ENCODE measurements around the gene INTS3. TPM values are rescaled to one million over a fixed set of nuclear protein-coding genes. Genes with fewer than 3 reads are reported as not detected.
A peak's percentile ranks its signal among the peaks of the same experiment; 100 is the strongest.

INTS3 gene, protein sequence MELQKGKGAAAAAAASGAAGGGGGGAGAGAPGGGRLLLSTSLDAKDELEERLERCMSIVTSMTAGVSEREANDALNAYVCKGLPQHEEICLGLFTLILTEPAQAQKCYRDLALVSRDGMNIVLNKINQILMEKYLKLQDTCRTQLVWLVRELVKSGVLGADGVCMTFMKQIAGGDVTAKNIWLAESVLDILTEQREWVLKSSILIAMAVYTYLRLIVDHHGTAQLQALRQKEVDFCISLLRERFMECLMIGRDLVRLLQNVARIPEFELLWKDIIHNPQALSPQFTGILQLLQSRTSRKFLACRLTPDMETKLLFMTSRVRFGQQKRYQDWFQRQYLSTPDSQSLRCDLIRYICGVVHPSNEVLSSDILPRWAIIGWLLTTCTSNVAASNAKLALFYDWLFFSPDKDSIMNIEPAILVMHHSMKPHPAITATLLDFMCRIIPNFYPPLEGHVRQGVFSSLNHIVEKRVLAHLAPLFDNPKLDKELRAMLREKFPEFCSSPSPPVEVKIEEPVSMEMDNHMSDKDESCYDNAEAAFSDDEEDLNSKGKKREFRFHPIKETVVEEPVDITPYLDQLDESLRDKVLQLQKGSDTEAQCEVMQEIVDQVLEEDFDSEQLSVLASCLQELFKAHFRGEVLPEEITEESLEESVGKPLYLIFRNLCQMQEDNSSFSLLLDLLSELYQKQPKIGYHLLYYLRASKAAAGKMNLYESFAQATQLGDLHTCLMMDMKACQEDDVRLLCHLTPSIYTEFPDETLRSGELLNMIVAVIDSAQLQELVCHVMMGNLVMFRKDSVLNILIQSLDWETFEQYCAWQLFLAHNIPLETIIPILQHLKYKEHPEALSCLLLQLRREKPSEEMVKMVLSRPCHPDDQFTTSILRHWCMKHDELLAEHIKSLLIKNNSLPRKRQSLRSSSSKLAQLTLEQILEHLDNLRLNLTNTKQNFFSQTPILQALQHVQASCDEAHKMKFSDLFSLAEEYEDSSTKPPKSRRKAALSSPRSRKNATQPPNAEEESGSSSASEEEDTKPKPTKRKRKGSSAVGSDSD
- polyA plus RNA-seq = 10 to 100 TPM; 14.9 to 52.6 (median 22.6) TPM
- long read RNA-seq, donor 1 = 0 reads
- long read RNA-seq, donor 2, full-length matches to known transcripts = 3 of 3 reads
- long read RNA-seq, donor 2, partial matches to known transcripts = 0 of 3 reads
- long read RNA-seq, donor 2, other reads (novel, unspliced or antisense) = 0 of 3 reads
- long read RNA-seq, donor 3, partial matches to known transcripts = 5 of 5 reads
- long read RNA-seq, donor 3, other reads (novel, unspliced or antisense) = 0 of 5 reads
- long read RNA-seq, donor 4 = 0 reads
- long read RNA-seq, donor 5 = 0 reads
- long read RNA-seq, donor 6, full-length matches to known transcripts = 2 of 7 reads
- long read RNA-seq, donor 6, partial matches to known transcripts = 5 of 7 reads
- long read RNA-seq, donor 6, other reads (novel, unspliced or antisense) = 0 of 7 reads
- long read RNA-seq, donor 7 = 0 reads
- long read RNA-seq, donor 8 = 0 reads
- long read RNA-seq, donor 9 = 0 reads
- long read RNA-seq, donor 10, partial matches to known transcripts = 21 of 23 reads
- long read RNA-seq, donor 10, other reads (novel, unspliced or antisense) = 0 of 23 reads

DNA sequence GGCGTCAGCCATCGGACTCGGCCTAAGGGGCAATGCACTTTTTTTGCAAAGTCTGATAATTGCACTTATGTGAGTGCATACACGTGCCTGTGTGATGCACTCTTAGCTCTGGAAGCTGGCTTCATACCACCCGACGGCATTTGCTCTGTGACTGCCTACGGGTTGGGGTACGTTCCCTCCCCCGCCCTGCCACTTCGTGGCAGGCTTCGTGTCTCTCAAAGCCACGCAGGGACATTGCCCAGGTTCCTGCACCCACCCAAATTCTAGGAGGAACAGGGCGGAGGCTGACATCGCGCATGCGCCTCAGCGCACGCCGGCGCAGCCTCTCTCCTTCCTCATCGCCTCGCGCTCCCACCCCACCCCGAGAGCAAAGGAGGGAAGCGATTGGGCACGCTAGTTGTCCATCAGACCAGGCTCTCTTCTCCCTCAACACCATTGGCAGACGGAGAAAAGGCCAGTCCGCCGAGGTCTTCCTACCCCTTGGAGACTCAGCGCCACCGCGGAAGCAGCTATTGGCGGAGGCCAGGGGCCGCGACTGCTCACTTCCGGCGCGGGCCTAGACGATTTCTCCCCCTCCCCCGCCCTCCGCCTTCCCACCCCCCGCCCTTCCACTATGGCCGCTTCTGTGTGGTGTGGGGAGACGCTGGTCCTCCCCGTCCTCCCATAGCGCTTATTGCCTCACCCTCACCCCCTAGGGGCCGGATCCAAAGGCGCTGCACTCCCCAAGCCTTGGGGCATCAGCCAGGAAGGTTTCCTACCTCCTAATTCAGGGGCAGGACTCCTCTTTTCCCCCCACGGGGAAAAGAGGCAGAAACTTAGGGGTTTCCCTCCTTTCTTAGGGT is at the start of gene INTS3:
Gene INTS3, plus strand, starts transcription at position 588 of the 842 bp plus-strand sequence. CDS start 585 bp downstream, outside the sequence.
- WGBS, 3 donors = 0 to 1% (median 1%) methylated on average over 41 to 49 of the region's 49 CpGs
- DNase-seq = peak; percentile 100
- Histone ChIP-seq H3K4me3 (ENCODE audit: low read depth in 1 of 3, low read length in 3 of 3) (peak within 1 kb of the TSS; percentile 74 to 96 (median 82)), H3K9me3 (ENCODE audit: control insufficient read depth in 2 of 2, insufficient read depth in 1 of 2, low read depth in 1 of 2, low read length in 1 of 2) (no peaks in the 10 kb centered on the region), H3K4me1 (ENCODE audit: control insufficient read depth in 3 of 3, insufficient read depth in 2 of 3, low read depth in 1 of 3, low read length in 2 of 3) (peaks cover 0 to 12% (median 0%) of the 10 kb centered on the region in 3 donors), H3K27me3 (ENCODE audit: control insufficient read depth in 3 of 3, insufficient read depth in 3 of 3, low read length in 3 of 3) (no peaks in the 10 kb centered on the region), H3K36me3 (ENCODE audit: control insufficient read depth in 3 of 3, insufficient read depth in 2 of 3, low read depth in 1 of 3, low read length in 3 of 3) (peaks cover 0 to 4% (median 0%) of the 10 kb centered on the region in 3 donors), H3K27ac (ENCODE audit: low read depth in 1 of 3, low read length in 2 of 3) (peak within 1 kb of the TSS; percentile 94 to 98 (median 97))
- no peak for FAIRE-seq

DNA sequence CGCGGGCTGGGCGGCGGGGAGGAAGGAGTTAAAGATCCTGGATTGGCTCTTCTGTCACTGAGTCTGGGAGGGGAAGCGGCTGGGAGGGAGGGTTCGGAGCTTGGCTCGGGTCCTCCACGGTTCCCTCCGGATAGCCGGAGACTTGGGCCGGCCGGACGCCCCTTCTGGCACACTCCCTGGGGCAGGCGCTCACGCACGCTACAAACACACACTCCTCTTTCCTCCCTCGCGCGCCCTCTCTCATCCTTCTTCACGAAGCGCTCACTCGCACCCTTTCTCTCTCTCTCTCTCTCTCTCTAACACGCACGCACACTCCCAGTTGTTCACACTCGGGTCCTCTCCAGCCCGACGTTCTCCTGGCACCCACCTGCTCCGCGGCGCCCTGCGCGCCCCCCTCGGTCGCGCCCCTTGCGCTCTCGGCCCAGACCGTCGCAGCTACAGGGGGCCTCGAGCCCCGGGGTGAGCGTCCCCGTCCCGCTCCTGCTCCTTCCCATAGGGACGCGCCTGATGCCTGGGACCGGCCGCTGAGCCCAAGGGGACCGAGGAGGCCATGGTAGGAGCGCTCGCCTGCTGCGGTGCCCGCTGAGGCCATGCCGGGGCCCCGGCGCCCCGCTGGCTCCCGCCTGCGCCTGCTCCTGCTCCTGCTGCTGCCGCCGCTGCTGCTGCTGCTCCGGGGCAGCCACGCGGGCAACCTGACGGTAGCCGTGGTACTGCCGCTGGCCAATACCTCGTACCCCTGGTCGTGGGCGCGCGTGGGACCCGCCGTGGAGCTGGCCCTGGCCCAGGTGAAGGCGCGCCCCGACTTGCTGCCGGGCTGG is 49.1 kb upstream of the INTS3 start, which contains the start of gene NPR1:
Gene NPR1, plus strand, starts transcription at position 170 of the 818 bp plus-strand sequence. Its CDS starts 421 bp downstream, at position 591.
- 1% methylated on average over 59 to 78 of the region's 78 CpGs for WGBS, 3 donors
- peak within 1 kb of the TSS; percentile 21 to 47 (median 38) for H3K4me3 ChIP-seq (ENCODE audit: low read depth in 1 of 3, low read length in 3 of 3)

DNA sequence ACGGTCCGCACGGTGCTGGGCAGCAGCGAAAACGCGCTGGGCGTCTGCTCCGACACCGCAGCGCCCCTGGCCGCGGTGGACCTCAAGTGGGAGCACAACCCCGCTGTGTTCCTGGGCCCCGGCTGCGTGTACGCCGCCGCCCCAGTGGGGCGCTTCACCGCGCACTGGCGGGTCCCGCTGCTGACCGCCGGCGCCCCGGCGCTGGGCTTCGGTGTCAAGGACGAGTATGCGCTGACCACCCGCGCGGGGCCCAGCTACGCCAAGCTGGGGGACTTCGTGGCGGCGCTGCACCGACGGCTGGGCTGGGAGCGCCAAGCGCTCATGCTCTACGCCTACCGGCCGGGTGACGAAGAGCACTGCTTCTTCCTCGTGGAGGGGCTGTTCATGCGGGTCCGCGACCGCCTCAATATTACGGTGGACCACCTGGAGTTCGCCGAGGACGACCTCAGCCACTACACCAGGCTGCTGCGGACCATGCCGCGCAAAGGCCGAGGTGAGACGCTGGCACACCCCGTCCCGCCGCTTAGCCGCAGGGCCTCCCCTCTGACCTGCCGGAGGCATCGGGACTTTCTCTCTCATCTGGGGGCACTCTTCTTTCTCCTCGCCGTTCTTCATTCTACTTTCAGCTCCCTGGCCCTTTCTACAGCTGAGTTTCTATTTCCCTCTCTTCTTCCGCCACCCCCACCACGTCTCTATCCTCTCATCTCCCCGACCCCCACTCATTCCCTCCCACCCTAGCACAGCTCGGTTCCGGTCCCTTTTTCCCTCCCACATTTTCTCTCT is 48.3 kb upstream of the INTS3 start:
- H3K4me3 ChIP-seq (ENCODE audit: low read depth in 1 of 3, low read length in 3 of 3) = peak overlapping the region; percentile 19 to 47 (median 38)
- H3K4me1 ChIP-seq (ENCODE audit: control insufficient read depth in 3 of 3, insufficient read depth in 2 of 3, low read depth in 1 of 3, low read length in 2 of 3) = peaks cover 0 to 13% (median 3%) of the 10 kb centered on the region in 3 donors
- 1 to 2% (median 2%) methylated on average over 67 to 73 of the region's 73 CpGs for WGBS, 3 donors
- no peak for FAIRE-seq
- H3K36me3 ChIP-seq (ENCODE audit: control insufficient read depth in 3 of 3, insufficient read depth in 2 of 3, low read depth in 1 of 3, low read length in 3 of 3) = no peaks in the 10 kb centered on the region
- H3K9me3 ChIP-seq (ENCODE audit: control insufficient read depth in 2 of 2, insufficient read depth in 1 of 2, low read depth in 1 of 2, low read length in 1 of 2) = no peaks in the 10 kb centered on the region
- peaks cover 4 to 43% (median 6%) of the 10 kb centered on the region in 3 donors for H3K27me3 ChIP-seq (ENCODE audit: control insufficient read depth in 3 of 3, insufficient read depth in 3 of 3, low read length in 3 of 3)
- H3K27ac ChIP-seq (ENCODE audit: low read depth in 1 of 3, low read length in 2 of 3) = no peak overlapping the region
- peak in 1 of 2 donors; percentile 56 for DNase-seq

More for the DNA sequence above, 49.1 kb upstream of the INTS3 start, which contains the start of gene NPR1:
- Histone ChIP-seq H3K27me3 (ENCODE audit: control insufficient read depth in 3 of 3, insufficient read depth in 3 of 3, low read length in 3 of 3) (peaks cover 4 to 43% (median 6%) of the 10 kb centered on the region in 3 donors), H3K9me3 (ENCODE audit: control insufficient read depth in 2 of 2, insufficient read depth in 1 of 2, low read depth in 1 of 2, low read length in 1 of 2) (no peaks in the 10 kb centered on the region), H3K27ac (ENCODE audit: low read depth in 1 of 3, low read length in 2 of 3) (peak within 1 kb of the TSS in 1 of 3 donors; percentile 5), H3K36me3 (ENCODE audit: control insufficient read depth in 3 of 3, insufficient read depth in 2 of 3, low read depth in 1 of 3, low read length in 3 of 3) (no peaks in the 10 kb centered on the region), H3K4me1 (ENCODE audit: control insufficient read depth in 3 of 3, insufficient read depth in 2 of 3, low read depth in 1 of 3, low read length in 2 of 3) (peaks cover 0 to 13% (median 3%) of the 10 kb centered on the region in 3 donors)
- FAIRE-seq (no peak), DNase-seq (peak in 1 of 2 donors; percentile 48)

DNA sequence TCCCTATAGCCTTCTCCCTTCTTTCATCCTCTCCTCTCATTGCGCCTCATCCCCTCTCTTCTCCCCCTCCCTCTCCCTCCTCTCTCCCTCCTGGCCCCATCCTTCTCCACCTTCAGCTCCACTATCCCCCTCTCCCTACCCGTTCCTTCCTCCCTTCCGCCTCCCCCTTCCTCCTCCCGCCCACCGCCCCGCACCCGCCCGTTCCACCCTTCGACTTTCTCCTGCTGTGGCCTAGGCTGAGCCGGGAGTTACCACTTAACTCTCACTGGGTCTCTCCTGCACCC is 47.8 kb upstream of the INTS3 start:
- H3K4me1 ChIP-seq (ENCODE audit: control insufficient read depth in 3 of 3, insufficient read depth in 2 of 3, low read depth in 1 of 3, low read length in 2 of 3) = peaks cover 0 to 18% (median 3%) of the 10 kb centered on the region in 3 donors
- no peak overlapping the region for H3K27ac ChIP-seq (ENCODE audit: low read depth in 1 of 3, low read length in 2 of 3)
- no peaks in the 10 kb centered on the region for H3K9me3 ChIP-seq (ENCODE audit: control insufficient read depth in 2 of 2, insufficient read depth in 1 of 2, low read depth in 1 of 2, low read length in 1 of 2)
- H3K27me3 ChIP-seq (ENCODE audit: control insufficient read depth in 3 of 3, insufficient read depth in 3 of 3, low read length in 3 of 3) = peaks cover 4 to 43% (median 6%) of the 10 kb centered on the region in 3 donors
- FAIRE-seq = no peak
- 18 to 29% (median 21%) methylated on average over 10 of the region's 10 CpGs for WGBS, 3 donors
- H3K36me3 ChIP-seq (ENCODE audit: control insufficient read depth in 3 of 3, insufficient read depth in 2 of 3, low read depth in 1 of 3, low read length in 3 of 3) = no peaks in the 10 kb centered on the region
- peak overlapping the region in 1 of 3 donors; percentile 21 for H3K4me3 ChIP-seq (ENCODE audit: low read depth in 1 of 3, low read length in 3 of 3)
- DNase-seq = no peak

DNA sequence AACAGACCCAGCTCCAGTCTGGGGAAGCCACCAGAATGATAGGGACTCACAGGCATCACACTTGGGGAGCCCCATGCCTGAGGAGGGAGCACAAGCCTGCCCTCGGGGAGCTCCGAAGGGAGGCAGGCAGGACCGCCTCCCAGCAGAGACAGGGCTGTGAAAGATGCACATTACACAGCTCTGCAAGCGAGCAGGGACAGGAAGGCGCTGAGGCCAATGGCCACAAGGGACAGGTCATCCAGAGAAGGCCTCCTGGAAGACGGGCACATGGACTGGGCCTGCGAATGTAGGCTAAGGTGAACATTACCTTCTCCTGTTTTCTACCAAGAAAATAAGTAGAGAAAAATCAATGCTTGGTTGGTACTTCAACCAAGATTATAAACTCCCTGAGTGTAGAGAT is 45.1 kb upstream of the INTS3 start:
- DNase-seq (no peak), FAIRE-seq (no peak)
- 88 to 94% (median 90%) methylated on average over 7 of the region's 7 CpGs for WGBS, 3 donors
- peaks cover 4 to 42% (median 6%) of the 10 kb centered on the region in 3 donors for H3K27me3 ChIP-seq (ENCODE audit: control insufficient read depth in 3 of 3, insufficient read depth in 3 of 3, low read length in 3 of 3)
- H3K4me1 ChIP-seq (ENCODE audit: control insufficient read depth in 3 of 3, insufficient read depth in 2 of 3, low read depth in 1 of 3, low read length in 2 of 3) = peaks cover 0 to 15% (median 3%) of the 10 kb centered on the region in 3 donors
- H3K27ac ChIP-seq (ENCODE audit: low read depth in 1 of 3, low read length in 2 of 3) = no peak overlapping the region
- H3K4me3 ChIP-seq (ENCODE audit: low read depth in 1 of 3, low read length in 3 of 3) = no peak overlapping the region
- H3K36me3 ChIP-seq (ENCODE audit: control insufficient read depth in 3 of 3, insufficient read depth in 2 of 3, low read depth in 1 of 3, low read length in 3 of 3) = no peaks in the 10 kb centered on the region
- H3K9me3 ChIP-seq (ENCODE audit: control insufficient read depth in 2 of 2, insufficient read depth in 1 of 2, low read depth in 1 of 2, low read length in 1 of 2) = no peaks in the 10 kb centered on the region

DNA sequence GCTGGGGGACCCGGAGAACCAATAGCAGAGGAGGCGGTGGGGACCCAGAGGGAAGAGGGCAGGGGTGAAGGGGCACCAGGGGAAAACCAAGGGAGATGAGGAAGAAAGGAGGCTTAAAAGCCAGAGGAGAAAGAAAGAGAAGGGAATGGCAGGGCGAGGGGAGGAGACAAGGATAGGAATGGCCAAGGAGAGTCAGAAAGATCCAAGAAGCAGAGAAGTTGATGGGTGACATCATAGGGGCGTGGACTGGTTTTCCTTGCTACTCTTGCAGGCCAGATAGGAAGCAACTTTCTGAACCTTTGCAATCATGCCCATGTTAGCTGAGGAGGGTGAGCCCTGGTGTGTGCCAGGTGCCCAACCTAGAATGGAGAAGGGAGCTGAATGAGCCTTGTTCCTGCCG is 44.0 kb upstream of the INTS3 start:
- Histone ChIP-seq H3K9me3 (ENCODE audit: control insufficient read depth in 2 of 2, insufficient read depth in 1 of 2, low read depth in 1 of 2, low read length in 1 of 2) (no peaks in the 10 kb centered on the region), H3K36me3 (ENCODE audit: control insufficient read depth in 3 of 3, insufficient read depth in 2 of 3, low read depth in 1 of 3, low read length in 3 of 3) (no peaks in the 10 kb centered on the region), H3K4me1 (ENCODE audit: control insufficient read depth in 3 of 3, insufficient read depth in 2 of 3, low read depth in 1 of 3, low read length in 2 of 3) (peaks cover 0 to 5% (median 0%) of the 10 kb centered on the region in 3 donors), H3K4me3 (ENCODE audit: low read depth in 1 of 3, low read length in 3 of 3) (no peak overlapping the region), H3K27ac (ENCODE audit: low read depth in 1 of 3, low read length in 2 of 3) (no peak overlapping the region), H3K27me3 (ENCODE audit: control insufficient read depth in 3 of 3, insufficient read depth in 3 of 3, low read length in 3 of 3) (peaks cover 1 to 30% (median 3%) of the 10 kb centered on the region in 3 donors)
- DNase-seq = peak; percentile 53 to 63
- 57 to 72% (median 63%) methylated on average over 5 of the region's 5 CpGs for whole genome bisulfite sequencing, 3 donors
- FAIRE-seq = no peak
